ENCODE measurements around the gene ZNF785. TPM values are rescaled to one million over a fixed set of nuclear protein-coding genes. Genes with fewer than 3 reads are reported as not detected.

Gene ZNF785
- total RNA-seq, 4 donors from 2014 or later: 2.7 to 10.9 (median 5.6) TPM

- intact Hi-C loops (cut with DNase I): no loop called here
- peaks cover 8 to 27% (median 11%) of the 10 kb centered on the region in 3 donors for H3K36me3 ChIP-seq
- 21 to 27% methylated on average over 12 of the region's 29 CpGs for WGBS, 2 donors
Measured at GRCh38 chr16:30533748-30534367, 51.6 kb downstream of the ZNF785 start.

GRCh38 chr16:30533146-30533522, 52.4 kb downstream of the ZNF785 start:
- TF ChIP-seq CTCF (IDR thresholded peaks at IDR 0.05) (no peak), POLR2A (IDR thresholded peaks at IDR 0.05) (no peak)
- Histone ChIP-seq H3K27ac (peak overlapping the region in 1 of 4 donors; percentile 94), H3K9me3 (no peaks in the 10 kb centered on the region), H3K27me3 (no peaks in the 10 kb centered on the region), H3K4me3 (peak overlapping the region in 2 of 4 donors; percentile 69 to 88), H3K4me1 (peaks cover 24 to 66% (median 30%) of the 10 kb centered on the region in 3 donors), H3K36me3 (peaks cover 8 to 27% (median 11%) of the 10 kb centered on the region in 3 donors)
- 40 to 69% methylated on average over 5 to 6 of the region's 11 CpGs for WGBS, 2 donors
- DNase-seq: no peak
- intact Hi-C loops (cut with DNase I): no loop called here

More at GRCh38 chr16:30533748-30534367, 51.6 kb downstream of the ZNF785 start:
- DNase-seq: no peak
- peaks cover 17 to 59% (median 26%) of the 10 kb centered on the region in 3 donors for H3K4me1 ChIP-seq
- no peaks in the 10 kb centered on the region for H3K27me3 ChIP-seq
- TF ChIP-seq CTCF (IDR thresholded peaks at IDR 0.05): no peak
- no peak for TF ChIP-seq POLR2A (IDR thresholded peaks at IDR 0.05)
- peak overlapping the region; percentile 62 to 88 (median 76) for H3K4me3 ChIP-seq
- H3K27ac ChIP-seq: peak overlapping the region; percentile 94 to 98 (median 97)
- no peaks in the 10 kb centered on the region for H3K9me3 ChIP-seq

- intact Hi-C loops (cut with DNase I): no loop called here
- H3K36me3 ChIP-seq: peaks cover 8 to 27% (median 11%) of the 10 kb centered on the region in 3 donors
- H3K4me1 ChIP-seq: peaks cover 30 to 73% (median 36%) of the 10 kb centered on the region in 3 donors
- H3K4me3 ChIP-seq: no peak overlapping the region
- no peaks in the 10 kb centered on the region for H3K27me3 ChIP-seq
- 96% methylated on average over 5 to 14 of the region's 57 CpGs for WGBS, 2 donors
- no peak for TF ChIP-seq POLR2A (IDR thresholded peaks at IDR 0.05)
- no peak for TF ChIP-seq CTCF (IDR thresholded peaks at IDR 0.05)
- no peak overlapping the region for H3K27ac ChIP-seq
- no peaks in the 10 kb centered on the region for H3K9me3 ChIP-seq
- DNase-seq: no peak
Measured at GRCh38 chr16:30532285-30533145, 53.0 kb downstream of the ZNF785 start.

Small RNA genes lying within 50 kb of the gene (small RNA-seq; reads per million reads assigned to genes)
- 0 reads per million in 4 donors for gene AC093249.1
- 0 reads per million in 4 donors for gene AC093249.4

Other genes with a start within 250 kb of the ZNF785 start
- gene CD2BP2, start 230.4 kb downstream of the ZNF785 start, total RNA-seq: 10 to 100 TPM; 21.9 to 38.0 (median 28.5) TPM
- 10 to 100 TPM; 21.9 to 33.9 (median 26.1) TPM for gene TBC1D10B, start 215.2 kb downstream of the ZNF785 start, total RNA-seq
- gene MYL11, start 210.9 kb downstream of the ZNF785 start, total RNA-seq: not detected
- 1 to 10 TPM; 1.2 to 7.1 (median 2.7) TPM for gene SEPTIN1, start 203.1 kb downstream of the ZNF785 start, total RNA-seq
- gene ZNF48, start 190.3 kb downstream of the ZNF785 start, total RNA-seq: 1 to 10 TPM; 2.8 to 5.9 (median 4.5) TPM
- 10 to 100 TPM in 1 of 4 donors, 1 to 10 TPM in 3; 3.7 to 15.1 (median 7.0) TPM for gene ZNF771, start 178.1 kb downstream of the ZNF785 start, total RNA-seq
- 10 to 100 TPM in 3 of 4 donors, 1 to 10 TPM in 1; 7.4 to 28.6 (median 22.7) TPM for gene DCTPP1, start 155.7 kb downstream of the ZNF785 start, total RNA-seq
- 10 to 100 TPM; 17.7 to 23.5 (median 19.7) TPM for gene SEPHS2, start 139.8 kb downstream of the ZNF785 start, total RNA-seq
- gene ITGAL, start 113.0 kb downstream of the ZNF785 start, total RNA-seq: 1 to 10 TPM; 1.3 to 4.4 (median 2.4) TPM
- gene ZNF768, start 59.1 kb downstream of the ZNF785 start, total RNA-seq: 10 to 100 TPM; 13.6 to 24.5 (median 20.6) TPM
- 10 to 100 TPM in 1 of 4 donors, 1 to 10 TPM in 3; 7.2 to 12.4 (median 8.3) TPM for gene ZNF747, start 50.8 kb downstream of the ZNF785 start, total RNA-seq
- gene ZNF764, start 27.3 kb downstream of the ZNF785 start, total RNA-seq: 1 to 10 TPM; 4.7 to 8.3 (median 7.2) TPM
- gene ZNF688, start 14.0 kb downstream of the ZNF785 start, total RNA-seq: 10 to 100 TPM in 2 of 4 donors, 1 to 10 TPM in 2; 5.4 to 15.3 (median 10.2) TPM
- 1 to 10 TPM; 2.0 to 6.7 (median 3.8) TPM for gene ZNF689, start 24.7 kb upstream of the ZNF785 start, total RNA-seq
- 10 to 100 TPM; 16.6 to 21.8 (median 20.3) TPM for gene PRR14, start 65.3 kb upstream of the ZNF785 start, total RNA-seq
- gene FBRS, start 72.7 kb upstream of the ZNF785 start, total RNA-seq: 10 to 100 TPM; 22.3 to 80.2 (median 45.3) TPM
- gene SRCAP, start 113.5 kb upstream of the ZNF785 start, total RNA-seq: 10 to 100 TPM; 10.7 to 39.6 (median 26.1) TPM
- 10 to 100 TPM; 18.6 to 27.8 (median 21.7) TPM for gene PHKG2, start 162.7 kb upstream of the ZNF785 start, total RNA-seq
- 1 to 10 TPM in 3 of 4 donors, not detected in 1; 1.3 to 5.0 (median 3.4) TPM for gene CFAP119, start 176.4 kb upstream of the ZNF785 start, total RNA-seq
- gene RNF40, start 176.6 kb upstream of the ZNF785 start, total RNA-seq: 10 to 100 TPM; 53.8 to 81.1 (median 73.4) TPM
- 10 to 100 TPM in 1 of 4 donors, 1 to 10 TPM in 3; 5.0 to 11.4 (median 6.2) TPM for gene ZNF629, start 201.5 kb upstream of the ZNF785 start, total RNA-seq